ENCODE measurements around the gene ATP9B. TPM values are rescaled to one million over a fixed set of nuclear protein-coding genes. Genes with fewer than 3 reads are reported as not detected.

The ATP9B gene
- 69.1 TPM for total RNA-seq

- DNase-seq = peak; percentile 98
Measured at GRCh38 chr18:79068937-79069716, at the start of gene ATP9B. Gene ATP9B, plus strand, starts transcription at chr18:79069394. Its CDS starts 17 bp downstream, at chr18:79069411.

DNA sequence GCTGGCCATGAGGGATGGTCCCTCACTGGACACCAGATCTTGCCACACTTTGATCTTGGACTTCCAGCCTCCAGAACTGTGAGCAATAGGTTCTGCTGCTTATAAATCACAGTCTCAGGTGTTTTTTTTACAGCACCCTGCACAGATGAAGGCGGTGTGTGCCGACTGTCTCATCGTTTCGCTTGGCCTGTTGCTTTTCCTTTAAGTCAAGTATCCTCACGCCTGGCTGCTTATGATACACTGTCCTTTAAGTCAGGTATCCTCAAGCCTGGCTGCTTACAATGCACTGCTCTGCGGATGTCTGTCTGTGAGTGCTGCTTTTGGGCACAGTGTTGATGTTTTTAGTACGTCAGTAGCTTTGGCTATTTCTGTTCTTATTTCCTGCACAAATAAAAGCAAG, 49.3 kb upstream of the ATP9B start:
- no peak for DNase-seq

DNA sequence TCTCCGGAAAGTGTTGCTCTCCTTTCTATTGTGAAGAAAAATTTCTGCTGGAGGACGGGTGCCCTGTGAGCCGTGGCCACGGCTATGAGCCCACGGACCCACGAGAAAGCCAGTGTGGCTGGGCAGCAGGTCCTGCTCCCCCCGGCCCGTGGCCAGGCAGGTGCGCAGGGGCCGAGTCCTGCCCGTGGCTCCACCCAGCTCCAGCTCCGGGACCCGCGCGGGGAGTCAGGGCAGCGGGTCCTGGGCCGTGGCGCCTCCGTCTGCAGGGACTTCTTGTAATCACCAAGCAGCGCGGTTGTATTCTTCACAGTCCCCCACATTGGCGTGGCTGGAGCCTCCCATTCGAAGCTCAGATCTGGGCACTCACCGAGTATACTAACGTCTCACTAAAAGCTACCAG, 46.6 kb upstream of the ATP9B start:
- no peak for DNase-seq

GRCh38 chr18:79026491-79026890, 42.7 kb upstream of the ATP9B start:
- DNase-seq = no peak

- DNase-seq = no peak
Measured at GRCh38 chr18:79030680-79031079, 38.5 kb upstream of the ATP9B start.

DNA sequence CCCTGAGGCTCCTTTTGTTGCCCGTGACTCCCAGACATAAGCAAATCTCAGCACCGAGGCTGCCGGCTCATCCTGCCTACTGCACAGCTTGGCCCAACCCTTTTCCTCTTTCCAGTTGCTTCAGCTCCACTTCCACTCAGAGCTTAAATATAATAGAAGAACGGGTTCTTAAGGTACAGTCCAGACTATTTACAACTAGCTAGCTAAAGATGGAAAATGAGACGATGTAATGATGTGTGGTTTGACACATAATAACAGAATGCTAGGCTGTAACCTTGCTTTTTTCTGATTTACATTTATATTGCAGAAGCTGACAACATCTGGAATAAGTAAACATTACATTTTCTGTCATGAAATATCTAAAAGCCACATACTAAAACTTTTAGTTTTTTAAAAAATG, 26.9 kb upstream of the ATP9B start:
- no peak for DNase-seq

GRCh38 chr18:79043288-79043687, 25.9 kb upstream of the ATP9B start:
- DNase-seq = no peak

DNA sequence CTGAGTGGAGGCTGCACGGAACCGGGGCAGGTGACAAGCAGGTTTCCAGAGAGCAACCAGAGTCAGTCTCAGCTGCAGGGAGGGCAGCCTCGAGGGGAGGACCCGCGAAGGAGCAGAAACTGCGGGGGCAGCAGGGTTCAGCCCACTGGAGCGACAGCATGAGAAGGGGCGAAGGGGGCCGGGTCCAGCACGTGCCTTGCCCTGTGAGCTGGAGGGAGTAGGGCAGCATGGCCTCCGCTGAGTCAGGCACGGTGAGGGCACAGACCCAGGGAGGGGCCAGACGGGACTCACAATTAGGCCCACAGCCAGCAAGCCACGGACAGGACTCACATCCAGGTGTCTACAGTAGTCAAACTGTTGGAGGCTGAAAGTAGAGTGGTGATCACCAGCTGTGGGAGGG, 22.7 kb upstream of the ATP9B start:
- no peak for DNase-seq

GRCh38 chr18:79047556-79048244, 21.5 kb upstream of the ATP9B start:
- no peak for DNase-seq

DNA sequence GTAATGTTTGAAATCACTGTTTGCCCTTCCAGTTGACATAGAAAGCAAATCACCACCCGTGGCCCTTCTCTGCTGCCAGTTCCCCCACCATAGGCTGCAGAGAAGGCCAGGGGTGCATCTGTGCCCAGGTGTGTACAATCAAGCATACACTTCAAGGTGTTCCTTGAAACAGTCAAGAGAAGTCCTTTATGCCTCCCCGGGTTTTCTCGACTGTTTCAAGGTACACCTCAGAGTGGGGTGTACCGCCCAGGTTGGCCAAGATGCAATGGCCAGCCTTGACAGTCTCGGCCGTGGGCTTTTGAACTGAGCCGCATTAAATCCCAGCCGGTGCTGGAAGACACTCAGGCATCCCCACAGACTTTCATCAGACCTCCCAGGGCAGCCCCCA, 21.0 kb upstream of the ATP9B start:
- no peak for DNase-seq

GRCh38 chr18:79049506-79049905, 19.7 kb upstream of the ATP9B start:
- DNase-seq = no peak

GRCh38 chr18:79050005-79050404, 19.2 kb upstream of the ATP9B start:
- DNase-seq = no peak

DNA sequence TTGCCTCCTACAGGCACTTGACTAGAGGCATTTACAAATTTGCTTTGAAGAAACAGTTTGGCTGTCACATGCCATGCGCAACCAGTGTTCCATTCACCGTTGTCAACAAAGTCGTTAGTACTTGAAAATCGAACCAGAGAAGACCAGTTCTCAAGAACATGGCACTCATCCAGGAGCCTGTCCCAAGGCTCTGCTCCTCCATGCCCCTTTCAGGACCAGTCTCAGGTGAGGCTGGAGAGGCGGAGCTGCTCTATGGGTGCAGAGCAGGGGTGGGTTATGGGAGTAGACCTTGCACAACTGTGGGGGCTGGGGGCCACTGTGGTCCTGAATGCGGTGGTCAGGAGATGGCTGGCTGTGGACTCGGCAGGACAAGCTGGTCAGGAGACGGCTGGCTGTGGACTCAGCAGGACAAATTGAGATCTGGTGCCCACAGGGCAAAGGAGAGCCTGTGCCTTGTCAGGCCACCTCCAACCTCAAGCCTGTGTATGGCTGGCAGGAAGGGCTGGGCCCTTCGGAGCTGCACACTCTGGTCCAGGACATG, 12.3 kb upstream of the ATP9B start:
- no peak for DNase-seq

GRCh38 chr18:79058007-79058406, 11.2 kb upstream of the ATP9B start:
- DNase-seq = no peak

- DNase-seq = no peak
Measured at GRCh38 chr18:79062806-79063205, 6.4 kb upstream of the ATP9B start.

DNA sequence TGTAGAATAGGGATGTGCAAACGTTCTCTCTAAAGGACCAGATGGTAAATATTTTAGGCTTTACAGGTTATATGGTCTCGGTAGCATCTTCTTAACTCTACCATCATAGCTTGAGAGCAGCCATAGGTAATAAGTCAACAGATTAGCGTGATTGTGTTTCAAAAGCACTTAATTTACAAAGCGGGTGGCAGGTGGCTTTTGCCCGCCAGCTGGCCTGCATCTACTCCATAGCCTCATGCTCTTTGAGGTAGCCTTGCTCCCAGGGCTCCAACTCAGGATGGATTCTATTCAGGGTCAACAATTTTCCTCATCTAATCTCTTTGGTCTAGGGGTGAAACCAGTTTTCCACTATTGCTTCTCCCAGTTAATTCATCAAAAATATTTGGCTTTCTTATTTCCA, 5.0 kb upstream of the ATP9B start:
- DNase-seq = no peak

GRCh38 chr18:79065802-79066201, 3.4 kb upstream of the ATP9B start:
- DNase-seq = no peak

DNA sequence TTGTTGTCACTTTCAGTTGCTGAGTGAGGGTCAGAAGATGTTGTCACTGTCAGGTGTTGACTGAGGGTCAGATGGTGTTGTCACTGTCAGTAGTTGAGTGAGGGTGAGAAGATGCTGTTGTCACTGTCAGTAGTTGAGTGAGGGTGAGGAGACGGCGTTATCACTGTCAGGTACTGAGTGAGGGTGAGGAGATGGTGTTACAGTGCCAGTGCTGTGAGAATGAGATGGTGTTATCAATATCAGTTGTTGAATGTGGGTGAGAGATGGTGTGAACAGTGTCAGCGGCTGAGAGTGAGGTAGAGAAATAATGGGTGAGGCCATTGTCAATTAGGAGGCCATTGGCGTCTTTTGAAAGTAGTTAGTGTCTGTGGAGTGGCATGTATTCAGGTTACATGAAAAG, 1.6 kb upstream of the ATP9B start:
- no peak for DNase-seq

GRCh38 chr18:79068341-79068936, 755 bp upstream of the ATP9B start:
- no peak for DNase-seq

DNA sequence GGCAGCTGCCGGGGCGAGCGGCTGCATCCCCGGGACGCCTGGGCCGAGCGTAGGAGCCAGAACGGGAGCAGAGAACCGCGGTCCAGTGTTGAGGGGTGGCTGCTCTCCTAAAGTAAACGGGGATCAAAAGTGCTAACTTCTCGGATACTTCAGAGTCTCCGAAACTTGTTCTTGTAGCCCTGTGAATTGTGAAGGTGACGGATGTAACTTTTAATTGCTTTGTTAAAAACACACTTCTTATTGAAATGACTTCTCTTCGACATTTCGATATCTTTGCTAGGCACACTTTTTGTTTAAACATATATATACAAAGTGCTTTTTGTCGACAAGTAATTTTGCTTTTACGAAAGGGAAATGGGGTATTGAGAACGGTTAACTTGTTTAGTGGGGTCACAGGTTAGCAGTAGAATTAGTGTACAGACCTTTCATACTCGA, 540 bp downstream of the ATP9B start:
- no peak for DNase-seq

DNA sequence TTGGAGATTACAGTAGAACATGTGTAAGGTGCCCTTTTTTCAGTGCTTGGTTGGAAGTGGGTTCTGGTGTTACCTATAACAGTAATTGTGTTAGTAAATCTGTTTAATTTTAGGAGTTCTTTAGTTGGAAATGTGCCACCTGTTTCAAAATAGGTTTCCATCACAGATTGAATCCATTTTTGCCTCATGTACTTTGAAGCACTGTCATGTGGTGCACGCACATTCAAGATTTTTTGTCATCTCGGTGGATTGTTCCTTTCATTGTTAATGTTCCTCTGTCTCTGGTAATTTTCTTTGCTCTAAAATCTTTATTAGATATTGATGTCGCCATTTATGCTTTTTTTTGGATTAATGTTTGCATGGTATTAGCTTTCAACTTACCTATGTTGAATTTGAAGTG, 1.3 kb downstream of the ATP9B start:
- DNase-seq = no peak

GRCh38 chr18:79071037-79071436, 1.8 kb downstream of the ATP9B start:
- no peak for DNase-seq

- no peak for DNase-seq
Measured at GRCh38 chr18:79071503-79072210, 2.5 kb downstream of the ATP9B start.

Measured in occipital lobe (tissue), 2 donors.